ENCODE data around the gene TSKS. TPM values are rescaled to one million over a fixed set of nuclear protein-coding genes. Genes with fewer than 3 reads are reported as not detected.
"Not testable (repeated sequence)": the region's sequence is repeated elsewhere in the genome, so short reads cannot be mapped to it uniquely, and the experiment has no call there.

Gene TSKS
- total RNA-seq, 1 donor from 2014 or later = 2.0 TPM

- no peaks in the 10 kb centered on the region for H3K9me3 Mint-ChIP-seq
- H3K27ac Mint-ChIP-seq = no peak overlapping the region
- no peaks in the 10 kb centered on the region for H3K4me1 Mint-ChIP-seq (ENCODE audit: low read depth)
- intact Hi-C loops (cut with micrococcal nuclease) = no loop called here
- no peak for DNase-seq (ENCODE audit: low spot score)
- peaks cover 3% of the 10 kb centered on the region for H3K27me3 Mint-ChIP-seq (ENCODE audit: insufficient read depth)
- no peaks in the 10 kb centered on the region for H3K36me3 Mint-ChIP-seq (ENCODE audit: low read depth)
- no peak overlapping the region for H3K4me3 Mint-ChIP-seq
These were observed 13.9 kb downstream of the TSKS start for GRCh38 chr19:49749055-49749716.

- Mint-ChIP-seq H3K27ac (no peak overlapping the region), H3K4me1 (ENCODE audit: low read depth) (no peaks in the 10 kb centered on the region), H3K36me3 (ENCODE audit: low read depth) (no peaks in the 10 kb centered on the region), H3K27me3 (ENCODE audit: insufficient read depth) (peaks cover 3% of the 10 kb centered on the region), H3K4me3 (no peak overlapping the region), H3K9me3 (no peaks in the 10 kb centered on the region)
- intact Hi-C loops (cut with micrococcal nuclease) = no loop called here
- DNase-seq (ENCODE audit: low spot score) = peak; percentile 3
These were observed 16.7 kb downstream of the TSKS start for GRCh38 chr19:49746206-49746958.

GRCh38 chr19:49744946-49745381, 18.1 kb downstream of the TSKS start:
- no peaks in the 10 kb centered on the region for H3K4me1 Mint-ChIP-seq (ENCODE audit: low read depth)
- no peaks in the 10 kb centered on the region for H3K36me3 Mint-ChIP-seq (ENCODE audit: low read depth)
- no peak overlapping the region for H3K27ac Mint-ChIP-seq
- H3K9me3 Mint-ChIP-seq = no peaks in the 10 kb centered on the region
- no peak overlapping the region for H3K4me3 Mint-ChIP-seq
- no peak for DNase-seq (ENCODE audit: low spot score)
- peaks cover 3% of the 10 kb centered on the region for H3K27me3 Mint-ChIP-seq (ENCODE audit: insufficient read depth)
- intact Hi-C loops (cut with micrococcal nuclease) = no loop called here

- DNase-seq (ENCODE audit: low spot score) = no peak
- no peak overlapping the region for H3K27ac Mint-ChIP-seq
- intact Hi-C loops (cut with micrococcal nuclease) = no loop called here
- H3K36me3 Mint-ChIP-seq (ENCODE audit: low read depth) = no peaks in the 10 kb centered on the region
- no peaks in the 10 kb centered on the region for H3K4me1 Mint-ChIP-seq (ENCODE audit: low read depth)
- no peak overlapping the region for H3K4me3 Mint-ChIP-seq
- H3K9me3 Mint-ChIP-seq = no peaks in the 10 kb centered on the region
- no peaks in the 10 kb centered on the region for H3K27me3 Mint-ChIP-seq (ENCODE audit: insufficient read depth)
These were observed 21.8 kb downstream of the TSKS start for GRCh38 chr19:49741210-49741844.

GRCh38 chr19:49739933-49740332, 23.2 kb downstream of the TSKS start:
- intact Hi-C loops (cut with micrococcal nuclease) = no loop called here
- Mint-ChIP-seq H3K4me3 (no peak overlapping the region), H3K9me3 (no peaks in the 10 kb centered on the region), H3K4me1 (ENCODE audit: low read depth) (no peaks in the 10 kb centered on the region), H3K27me3 (ENCODE audit: insufficient read depth) (no peaks in the 10 kb centered on the region), H3K36me3 (ENCODE audit: low read depth) (no peaks in the 10 kb centered on the region), H3K27ac (no peak overlapping the region)
- no peak for DNase-seq (ENCODE audit: low spot score)

GRCh38 chr19:49739098-49739497, 24.0 kb downstream of the TSKS start:
- H3K4me1 Mint-ChIP-seq (ENCODE audit: low read depth) = no peaks in the 10 kb centered on the region
- H3K4me3 Mint-ChIP-seq = no peak overlapping the region
- H3K27me3 Mint-ChIP-seq (ENCODE audit: insufficient read depth) = no peaks in the 10 kb centered on the region
- DNase-seq (ENCODE audit: low spot score) = no peak
- H3K36me3 Mint-ChIP-seq (ENCODE audit: low read depth) = no peaks in the 10 kb centered on the region
- no peak overlapping the region for H3K27ac Mint-ChIP-seq
- no peaks in the 10 kb centered on the region for H3K9me3 Mint-ChIP-seq
- intact Hi-C loops (cut with micrococcal nuclease) = no loop called here

GRCh38 chr19:49738268-49738667, 24.8 kb downstream of the TSKS start:
- Mint-ChIP-seq H3K9me3 (no peaks in the 10 kb centered on the region), H3K36me3 (ENCODE audit: low read depth) (no peaks in the 10 kb centered on the region), H3K4me3 (no peak overlapping the region), H3K4me1 (ENCODE audit: low read depth) (no peaks in the 10 kb centered on the region), H3K27me3 (ENCODE audit: insufficient read depth) (no peaks in the 10 kb centered on the region), H3K27ac (no peak overlapping the region)
- no peak for DNase-seq (ENCODE audit: low spot score)
- intact Hi-C loops (cut with micrococcal nuclease) = no loop called here

GRCh38 chr19:49730166-49730565, 32.9 kb downstream of the TSKS start:
- H3K27me3 Mint-ChIP-seq (ENCODE audit: insufficient read depth) = no peaks in the 10 kb centered on the region
- H3K27ac Mint-ChIP-seq = no peak overlapping the region
- H3K4me1 Mint-ChIP-seq (ENCODE audit: low read depth) = no peaks in the 10 kb centered on the region
- no peak for DNase-seq (ENCODE audit: low spot score)
- intact Hi-C loops (cut with micrococcal nuclease) = no loop called here
- H3K9me3 Mint-ChIP-seq = no peaks in the 10 kb centered on the region
- H3K36me3 Mint-ChIP-seq (ENCODE audit: low read depth) = no peaks in the 10 kb centered on the region
- no peak overlapping the region for H3K4me3 Mint-ChIP-seq

GRCh38 chr19:49727217-49728030, 35.7 kb downstream of the TSKS start:
- DNase-seq (ENCODE audit: low spot score) = no peak
- peaks cover 3% of the 10 kb centered on the region for H3K27me3 Mint-ChIP-seq (ENCODE audit: insufficient read depth)
- H3K36me3 Mint-ChIP-seq (ENCODE audit: low read depth) = no peaks in the 10 kb centered on the region
- H3K4me3 Mint-ChIP-seq = no peak overlapping the region
- intact Hi-C loops (cut with micrococcal nuclease) = no loop called here
- H3K27ac Mint-ChIP-seq = no peak overlapping the region
- no peaks in the 10 kb centered on the region for H3K9me3 Mint-ChIP-seq
- H3K4me1 Mint-ChIP-seq (ENCODE audit: low read depth) = no peaks in the 10 kb centered on the region

GRCh38 chr19:49719420-49719819, 43.7 kb downstream of the TSKS start:
- intact Hi-C loops (cut with micrococcal nuclease); DNase-seq (ENCODE audit: low spot score); H3K27me3 Mint-ChIP-seq (ENCODE audit: insufficient read depth); H3K27ac Mint-ChIP-seq; H3K4me1 Mint-ChIP-seq (ENCODE audit: low read depth); H3K9me3 Mint-ChIP-seq; H3K4me3 Mint-ChIP-seq; H3K36me3 Mint-ChIP-seq (ENCODE audit: low read depth): not testable (repeated sequence)

GRCh38 chr19:49718991-49719390, 44.1 kb downstream of the TSKS start:
- Mint-ChIP-seq H3K27ac (no peak overlapping the region), H3K4me1 (ENCODE audit: low read depth) (peaks cover 7% of the 10 kb centered on the region), H3K36me3 (ENCODE audit: low read depth) (peaks cover 5% of the 10 kb centered on the region), H3K9me3 (no peaks in the 10 kb centered on the region), H3K4me3 (no peak overlapping the region), H3K27me3 (ENCODE audit: insufficient read depth) (peaks cover 3% of the 10 kb centered on the region)
- DNase-seq (ENCODE audit: low spot score) = no peak
- intact Hi-C loops (cut with micrococcal nuclease) = no loop called here

- no peak for DNase-seq (ENCODE audit: low spot score)
- no peaks in the 10 kb centered on the region for H3K9me3 Mint-ChIP-seq
- H3K27ac Mint-ChIP-seq = no peak overlapping the region
- H3K27me3 Mint-ChIP-seq (ENCODE audit: insufficient read depth) = peaks cover 3% of the 10 kb centered on the region
- H3K4me1 Mint-ChIP-seq (ENCODE audit: low read depth) = peaks cover 7% of the 10 kb centered on the region
- intact Hi-C loops (cut with micrococcal nuclease) = no loop called here
- no peak overlapping the region for H3K4me3 Mint-ChIP-seq
- H3K36me3 Mint-ChIP-seq (ENCODE audit: low read depth) = peaks cover 5% of the 10 kb centered on the region
These were observed 44.6 kb downstream of the TSKS start for GRCh38 chr19:49718511-49718910.

All from activated T-helper 1 cell treated with anti-CD3 and anti-CD28 coated beads, Interleukin-12 subunit alpha, Interleukin-12 subunit beta, Interleukin-2, Interleukin-4 antibody, amounts not matched to agents 30 ng/mL and 10 ng/mL and 1 ng/mL, durations not matched to agents 14 hours and 24 hours and 36 hours (primary cell).